GM19035 (cell line): ENCODE results near the gene TRIM73.
A peak's percentile ranks its signal among the peaks of the same experiment; 100 is the strongest.
"Not testable (repeated sequence)": the region's sequence is repeated elsewhere in the genome, so short reads cannot be mapped to it uniquely, and the experiment has no call there.

Experiments used
- ATAC-seq: cut with Tn5 transposase; IDR thresholded peaks from one replicate; pipeline ENCODE4 v1.9.1; 2021; ENCODE audit not compliant: unreplicated experiment

TRIM73 gene

GRCh38 chr7:75395329-75395728 is at the start of gene TRIM73:
Gene TRIM73 (plus strand): TSS chr7:75395629. CDS start chr7:75398934, 3,305 bp downstream.
- not testable (repeated sequence) for ATAC-seq

DNA sequence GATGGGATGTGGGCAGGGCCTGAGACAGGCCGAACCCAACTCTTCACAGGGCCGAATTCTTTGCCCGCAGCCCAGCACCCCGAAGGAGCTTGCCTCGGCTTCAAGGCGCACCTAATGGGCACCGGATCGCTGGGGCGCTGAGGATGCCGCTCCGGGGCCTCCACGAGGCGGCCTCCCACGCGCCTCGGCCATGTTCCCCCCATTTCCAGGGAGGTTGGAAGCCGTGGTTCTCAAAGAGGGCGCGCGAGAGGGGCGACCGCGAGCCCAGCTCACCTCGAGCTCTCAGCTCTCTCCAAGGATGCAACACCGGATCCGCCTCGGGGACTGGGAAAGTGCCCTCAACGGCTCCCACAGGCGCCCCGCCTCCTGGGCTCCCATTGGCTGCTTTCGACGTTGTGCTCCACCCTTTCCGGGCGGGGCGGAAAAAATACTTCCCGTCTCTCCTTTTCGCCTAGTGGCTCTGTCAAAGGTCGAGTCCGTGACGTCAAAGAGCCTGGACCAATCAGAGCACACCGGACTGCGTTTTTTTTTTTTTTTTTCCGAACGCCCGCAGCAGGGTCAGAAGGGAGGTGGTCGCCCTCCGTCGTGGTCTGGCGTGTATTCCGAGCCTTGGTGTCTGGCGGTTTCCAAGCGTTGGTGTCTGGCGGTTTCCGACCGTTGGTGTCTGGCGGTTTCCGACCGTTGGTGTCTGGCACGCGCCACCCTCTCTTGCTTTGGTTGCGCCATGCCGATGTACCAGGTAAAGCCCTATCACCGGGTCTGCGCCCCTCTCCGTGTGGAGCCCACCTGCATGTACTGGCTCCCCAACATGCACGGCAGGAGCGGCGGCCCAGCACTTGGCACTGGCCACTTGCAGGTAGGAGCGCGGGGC is 36.5 kb upstream of the TRIM73 start:
- ATAC-seq: peak; percentile 78

DNA sequence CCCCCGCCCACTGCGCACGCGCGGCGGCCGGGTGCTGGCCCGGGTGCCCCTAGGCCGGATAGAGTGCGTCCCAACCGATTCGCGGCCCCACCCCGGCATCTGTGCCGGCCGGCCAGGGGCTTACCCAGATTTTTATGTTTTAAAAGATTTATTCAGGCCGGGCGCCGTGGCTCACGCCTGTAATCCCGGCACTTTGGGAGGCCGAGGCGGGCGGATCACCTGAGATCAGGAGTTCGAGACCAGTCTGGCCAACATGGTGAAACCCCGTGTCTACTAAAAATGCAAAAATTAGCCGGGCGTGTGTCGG is 35.9 kb upstream of the TRIM73 start:
- peak; percentile 68 for ATAC-seq

DNA sequence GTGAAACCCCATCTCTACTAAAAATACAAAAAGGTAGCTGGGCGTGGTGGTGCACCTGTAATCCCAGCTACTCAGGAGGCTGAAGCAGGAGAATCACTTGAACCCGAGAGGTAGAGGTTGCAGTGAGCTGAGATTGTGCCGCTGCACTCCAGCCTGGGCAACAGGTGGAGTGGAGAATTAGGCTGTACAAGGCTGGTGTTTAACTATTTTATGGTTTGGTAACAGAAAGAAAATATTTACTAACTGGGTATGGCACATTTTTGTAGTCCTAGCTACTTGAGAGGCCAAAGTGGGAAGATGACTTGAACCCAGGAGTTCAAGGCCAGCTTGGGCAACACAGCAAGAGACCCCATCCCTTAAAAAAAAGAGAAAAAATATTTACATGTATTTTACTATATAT is 31.4 kb upstream of the TRIM73 start:
- ATAC-seq: not testable (repeated sequence)

DNA sequence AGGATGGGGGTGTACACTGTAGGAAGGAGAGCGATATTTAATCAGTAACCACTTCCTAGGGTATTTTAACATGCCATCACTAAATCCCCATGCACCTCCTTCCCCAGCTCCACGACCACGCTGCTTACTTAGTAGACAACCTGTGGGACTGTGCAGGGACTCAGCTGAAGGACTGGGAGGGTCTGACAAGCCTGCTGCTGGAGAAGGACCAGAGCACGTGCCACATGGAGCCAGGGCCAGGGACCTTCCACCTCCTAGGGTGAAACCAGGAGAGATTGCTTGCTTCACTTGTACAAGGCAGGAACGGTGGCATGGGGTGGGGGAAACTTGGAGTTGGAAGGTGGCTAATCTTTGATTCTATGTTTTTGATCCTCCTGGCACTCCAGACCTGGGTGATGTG is 28.8 kb upstream of the TRIM73 start:
- not testable (repeated sequence) for ATAC-seq

DNA sequence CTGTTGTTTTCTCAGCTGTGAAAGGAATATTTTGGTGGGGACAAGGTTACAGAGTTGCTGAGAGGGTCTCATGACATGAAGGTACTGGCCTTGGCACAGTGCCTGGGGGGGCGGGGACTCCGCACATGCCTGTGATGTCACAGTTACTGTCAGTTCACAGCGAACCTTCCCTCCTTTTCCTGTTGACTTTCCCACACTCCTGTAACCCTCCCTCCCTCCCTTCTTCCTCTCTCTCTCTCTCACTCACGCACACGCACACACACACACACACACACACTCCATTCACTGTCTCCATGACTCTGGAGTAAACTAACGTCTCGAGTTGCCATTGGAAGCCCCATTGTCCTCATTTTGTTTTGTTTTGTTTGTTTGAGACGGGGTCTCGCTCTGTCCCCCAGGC is 28.1 kb upstream of the TRIM73 start:
- not testable (repeated sequence) for ATAC-seq

DNA sequence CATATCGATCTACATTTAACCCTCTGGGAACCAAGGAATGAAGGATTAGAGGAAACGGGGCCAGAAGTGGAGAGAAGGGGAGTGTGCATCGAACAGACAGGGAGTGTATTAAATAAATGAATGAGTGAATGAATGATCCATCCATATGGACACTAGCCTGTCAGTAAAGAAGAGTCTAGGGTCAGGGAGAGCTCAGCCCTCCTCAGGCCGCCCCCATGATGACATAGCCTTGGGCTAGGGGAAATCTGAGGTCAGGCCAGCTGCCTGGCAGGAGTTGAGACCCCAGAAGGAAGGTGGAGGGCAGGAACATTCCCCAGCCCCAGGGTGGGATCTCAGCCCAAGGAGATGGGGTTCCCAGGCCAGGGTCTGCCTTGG is 21.3 kb upstream of the TRIM73 start:
- not testable (repeated sequence) for ATAC-seq

DNA sequence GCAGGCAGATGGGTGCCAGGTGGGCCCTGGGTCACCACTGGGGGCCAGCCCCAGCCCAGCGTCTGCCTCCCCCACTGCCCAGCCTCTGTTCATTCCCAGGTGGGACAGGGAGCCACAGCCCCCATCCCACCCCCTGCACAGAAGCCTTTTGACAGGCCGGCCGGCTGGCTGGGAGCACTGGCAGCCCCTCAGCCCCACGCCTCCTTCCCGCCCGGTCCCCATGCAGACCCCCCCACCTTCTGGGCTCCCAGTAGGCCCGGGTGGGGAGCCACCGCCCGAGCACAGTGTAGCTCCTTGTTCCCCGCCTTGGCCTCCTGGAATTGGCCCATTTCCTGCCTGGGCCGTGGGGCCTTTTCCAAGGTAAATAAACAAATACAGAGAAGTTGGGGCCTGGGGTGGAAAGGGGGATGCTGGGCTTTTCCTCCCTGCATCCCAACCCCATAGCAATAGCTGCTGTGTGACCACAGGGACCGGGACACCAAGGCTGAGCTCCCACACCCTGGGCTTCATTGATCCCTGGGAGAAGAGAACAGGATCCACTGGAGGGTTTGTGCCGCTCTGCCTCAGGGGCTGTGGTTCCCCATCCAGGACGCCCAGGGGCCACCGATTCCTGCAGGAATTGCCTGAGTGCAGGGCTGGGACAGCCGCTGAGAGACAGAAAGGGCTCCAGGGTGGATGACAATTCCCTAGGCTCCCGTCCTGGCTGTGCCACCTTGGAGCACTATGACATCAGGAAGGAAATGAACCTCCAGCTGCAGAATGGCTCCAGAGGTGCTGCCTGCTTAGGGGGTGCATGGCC is 20.7 kb upstream of the TRIM73 start:
- ATAC-seq: not testable (repeated sequence)

DNA sequence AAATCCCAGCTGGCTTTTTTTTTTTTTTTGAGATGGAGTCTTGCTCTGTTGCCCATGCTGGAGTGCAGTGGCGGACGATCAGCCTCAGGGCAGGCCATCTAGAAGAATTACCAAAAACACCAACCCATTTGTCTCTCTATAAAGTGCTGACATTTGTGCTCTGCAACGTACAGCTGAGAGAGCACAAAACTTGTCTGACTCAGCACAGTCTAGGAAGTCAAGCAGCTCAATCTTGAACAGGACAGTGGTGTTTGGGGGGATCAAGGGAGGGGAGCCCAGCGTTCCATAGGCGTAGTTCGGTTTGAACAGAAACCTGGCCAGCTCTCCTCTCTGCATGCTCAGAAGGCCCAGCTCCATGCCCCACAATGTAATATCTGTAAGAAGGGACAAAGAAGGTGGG is 2.2 kb upstream of the TRIM73 start:
- ATAC-seq: not testable (repeated sequence)

DNA sequence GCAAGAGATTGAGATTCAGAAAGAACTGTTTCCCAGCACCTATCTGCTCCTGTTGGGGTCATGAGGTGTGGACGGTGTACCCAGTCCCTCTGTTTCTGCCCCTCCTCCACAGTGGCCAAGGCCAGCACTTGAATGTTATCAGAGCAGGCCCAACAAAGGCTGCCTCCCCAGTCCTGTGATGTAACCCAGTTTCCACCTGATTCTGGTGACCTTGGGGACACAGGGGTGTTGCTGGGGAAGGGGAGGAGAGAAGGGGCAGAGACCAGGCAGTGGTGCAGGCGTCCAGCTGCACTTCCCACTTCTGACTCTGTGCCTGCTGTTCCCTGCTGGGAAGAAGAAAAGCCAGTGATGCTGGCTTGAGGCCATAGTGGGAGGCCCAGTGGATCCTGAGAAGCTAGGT is 2.4 kb downstream of the TRIM73 start:
- not testable (repeated sequence) for ATAC-seq

DNA sequence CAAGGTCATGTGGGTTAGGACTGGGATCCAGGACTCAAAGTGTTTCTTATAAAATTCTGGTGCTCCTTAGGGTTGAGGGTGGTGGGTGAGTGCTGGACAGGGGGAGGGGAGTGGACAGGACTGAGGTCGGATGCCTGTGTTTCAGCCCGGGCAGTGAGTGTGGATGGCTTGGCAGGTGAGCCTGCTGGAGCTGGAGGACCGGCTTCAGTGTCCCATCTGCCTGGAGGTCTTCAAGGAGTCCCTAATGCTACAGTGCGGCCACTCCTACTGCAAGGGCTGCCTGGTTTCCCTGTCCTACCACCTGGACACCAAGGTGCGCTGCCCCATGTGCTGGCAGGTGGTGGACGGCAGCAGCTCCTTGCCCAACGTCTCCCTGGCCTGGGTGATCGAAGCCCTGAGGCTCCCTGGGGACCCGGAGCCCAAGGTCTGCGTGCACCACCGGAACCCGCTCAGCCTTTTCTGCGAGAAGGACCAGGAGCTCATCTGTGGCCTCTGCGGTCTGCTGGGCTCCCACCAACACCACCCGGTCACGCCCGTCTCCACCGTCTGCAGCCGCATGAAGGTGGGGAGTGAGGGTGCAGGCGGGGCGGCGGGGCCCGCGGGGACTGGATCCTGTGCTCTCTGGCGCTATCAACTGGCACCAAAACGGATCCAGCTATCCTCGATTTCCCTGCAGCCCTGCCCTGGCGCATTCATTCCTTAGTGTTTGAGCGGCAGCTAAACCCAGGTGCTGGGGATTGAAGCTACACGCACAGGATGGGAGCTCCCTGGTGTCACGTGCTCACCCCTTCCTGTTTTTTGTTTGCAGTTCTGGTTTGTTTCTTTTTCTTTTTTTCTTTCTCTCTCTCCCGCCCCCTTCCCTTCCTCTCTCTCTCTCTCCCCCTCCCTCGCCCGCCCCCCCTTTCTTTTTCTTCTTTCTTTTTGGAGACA is 3.6 kb downstream of the TRIM73 start:
- peak; percentile 53 for ATAC-seq

- ATAC-seq: not testable (repeated sequence)
These were observed 5.1 kb downstream of the TRIM73 start for GRCh38 chr7:75400575-75400974.

DNA sequence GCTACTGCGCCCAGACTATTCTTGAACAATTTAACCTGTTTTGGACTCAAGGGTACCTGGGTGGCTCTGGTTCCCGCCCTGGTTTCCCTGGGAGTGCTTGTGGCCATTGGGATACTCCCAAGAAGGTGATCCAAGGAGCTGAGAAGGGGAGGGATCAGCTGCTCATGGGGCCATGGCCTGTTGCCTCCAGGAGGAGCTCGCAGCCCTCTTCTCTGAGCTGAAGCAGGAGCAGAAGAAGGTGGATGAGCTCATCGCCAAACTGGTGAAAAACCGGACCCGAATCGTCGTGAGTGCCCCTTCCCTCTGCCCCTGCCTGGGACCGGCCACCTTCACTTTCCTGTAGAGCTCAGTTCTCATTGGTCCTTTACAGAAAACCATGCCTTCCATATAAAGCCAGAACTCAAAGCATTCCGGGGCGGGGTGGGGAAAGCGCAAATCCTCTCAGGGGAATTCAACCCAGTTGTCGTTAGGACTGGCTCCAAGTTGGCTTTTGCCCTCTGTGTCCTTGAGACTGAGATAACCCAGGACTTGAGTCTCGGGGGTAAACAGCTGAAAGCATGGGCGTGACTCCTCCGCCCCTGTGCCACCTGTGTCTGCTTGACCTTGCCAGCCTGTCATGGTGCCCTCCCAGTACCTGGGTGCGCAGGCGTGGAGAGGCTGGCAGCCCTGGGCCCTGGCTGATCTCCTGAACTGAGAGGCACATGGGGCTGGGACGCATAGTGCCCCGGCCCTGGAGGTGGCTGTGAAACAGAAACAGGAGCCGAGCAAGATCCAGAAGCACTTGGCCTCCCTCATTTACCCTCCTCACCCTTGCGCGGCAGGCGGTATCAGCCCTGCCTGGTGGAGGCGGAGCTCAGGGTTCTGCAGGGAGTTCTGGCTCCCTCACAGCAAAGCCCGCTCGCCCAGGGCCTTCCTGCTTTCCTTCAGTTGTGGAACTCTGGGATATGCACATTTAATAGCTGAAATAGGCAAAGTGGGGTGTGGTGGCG is 8.3 kb downstream of the TRIM73 start:
- not testable (repeated sequence) for ATAC-seq

- not testable (repeated sequence) for ATAC-seq
These were observed 9.2 kb downstream of the TRIM73 start for GRCh38 chr7:75404663-75405062.

- ATAC-seq: peak; percentile 91
These were observed 14.7 kb downstream of the TRIM73 start for GRCh38 chr7:75409880-75410822.

DNA sequence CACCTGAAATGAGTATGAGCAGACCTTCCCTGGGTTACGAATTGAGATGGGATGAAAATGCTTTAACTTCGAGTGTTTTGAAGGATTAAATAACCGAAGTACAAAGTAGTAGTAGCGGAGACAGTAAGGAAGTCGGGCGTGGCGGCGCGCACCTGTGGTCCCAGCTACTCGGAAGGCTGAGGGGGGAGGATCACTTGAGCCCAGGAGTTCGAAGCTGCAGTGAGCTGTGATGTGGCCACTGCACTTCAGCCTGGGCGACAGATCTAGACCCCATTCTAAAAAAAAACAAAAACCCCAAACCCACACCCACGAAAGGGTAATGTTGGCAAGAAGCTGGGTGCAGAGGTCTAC is 15.4 kb downstream of the TRIM73 start:
- peak; percentile 6 for ATAC-seq

DNA sequence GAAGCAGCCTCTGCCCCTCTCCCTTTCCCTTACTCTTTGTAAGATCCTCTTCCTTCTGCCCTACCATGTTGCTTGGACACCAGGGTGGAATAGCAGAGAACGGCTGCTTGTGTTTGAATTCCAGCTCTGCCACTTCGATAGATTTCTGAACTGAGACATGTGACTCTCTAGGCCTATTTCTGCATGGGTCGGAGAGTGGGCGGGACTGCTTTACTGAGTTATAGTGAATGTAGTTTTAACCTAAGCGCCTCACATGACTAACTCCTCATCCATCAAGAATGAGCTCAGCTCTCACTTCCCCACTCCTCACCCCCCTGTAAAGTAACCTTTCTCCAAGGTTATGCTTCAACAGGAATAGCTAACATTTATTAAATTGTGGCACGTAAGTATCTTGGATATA is 18.8 kb downstream of the TRIM73 start:
- not testable (repeated sequence) for ATAC-seq

DNA sequence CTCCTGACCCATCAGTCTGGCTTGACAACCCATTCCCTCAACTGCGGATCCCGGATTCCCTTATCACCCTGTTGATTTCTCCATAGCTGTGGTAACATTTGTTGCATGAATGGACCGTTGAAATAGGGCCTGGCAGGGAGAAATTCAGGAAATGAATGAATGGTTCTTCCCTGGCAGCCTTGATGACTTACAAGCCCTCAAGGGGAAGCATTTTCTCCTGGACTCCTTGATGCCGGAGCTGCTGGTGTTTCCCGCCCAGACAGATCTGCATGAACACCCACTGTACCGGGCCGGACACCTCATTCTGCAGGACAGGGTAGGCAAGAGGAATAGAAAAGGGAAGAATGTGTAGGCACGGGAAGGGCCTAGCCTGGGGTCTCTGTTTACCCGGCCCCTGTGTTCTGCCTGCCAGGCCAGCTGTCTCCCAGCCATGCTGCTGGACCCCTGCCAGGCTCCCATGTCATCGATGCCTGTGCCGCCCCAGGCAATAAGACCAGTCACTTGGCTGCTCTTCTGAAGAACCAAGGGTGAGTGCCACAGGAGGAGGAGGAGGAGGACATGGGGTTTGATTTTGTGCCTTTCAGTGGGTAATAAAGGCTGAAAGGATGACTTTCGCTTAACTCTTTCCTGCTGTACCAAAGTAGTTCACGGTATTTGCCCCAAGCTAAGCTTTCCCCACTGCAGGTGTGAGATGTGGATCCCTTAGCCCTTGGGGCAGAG is 19.4 kb downstream of the TRIM73 start:
- not testable (repeated sequence) for ATAC-seq
